Lower lobe of right lung (tissue), 2 donors: Measurements from ENCODE around the gene VWA5B1. TPM values are rescaled to one million over a fixed set of nuclear protein-coding genes. Genes with fewer than 3 reads are reported as not detected.

ENCODE experiments used
- ATAC-seq, 2 donors: fragments of 200-7000 bp; cut with Tn5 transposase; one replicate each; pipeline ENCODE4 v1.9.1; 2020 to 2022; ENCODE audit warnings: mild to moderate bottlenecking in 2 of 2, moderate library complexity in 2 of 2
- DNase-seq: peaks from one replicate; pipeline ENCODE4 v3.0.0-alpha.2; 2020
- H3K27ac ChIP-seq: fragments of 200-600 bp; one replicate; pipeline ENCODE4 v1.8.0; 2022
- H3K27me3 ChIP-seq: fragments of 200-600 bp; one replicate; pipeline ENCODE4 v1.8.0; 2022; ENCODE audit warnings: low read depth
- H3K36me3 ChIP-seq: fragments of 200-600 bp; one replicate; pipeline ENCODE4 v1.8.0; 2022; ENCODE audit warnings: mild to moderate bottlenecking
- H3K4me1 ChIP-seq: fragments of 200-600 bp; one replicate; pipeline ENCODE4 v1.8.0; 2022
- H3K4me3 ChIP-seq: fragments of 200-600 bp; one replicate; pipeline ENCODE4 v1.8.0; 2022; ENCODE audit warnings: mild to moderate bottlenecking
- H3K9me3 ChIP-seq: fragments of 200-600 bp; one replicate; pipeline ENCODE4 v1.8.0; 2022
- CTCF ChIP-seq: fragments of 200-600 bp; IDR thresholded peaks from one replicate; pipeline ENCODE4 v1.8.0; 2022; ENCODE audit warnings: antibody characterized with exemption, mild to moderate bottlenecking
- intact Hi-C: fragments of 100-400 bp; cut with DNase I; formaldehyde crosslinking; loops from one replicate; pipeline ENCODE4 v1.11.0; 2022
- total RNA-seq: library from RNA; stranded (reverse); fragmentation: NEBNext Ultra II Directional; extraction: Animal tissue kit (Norgen Biotek cat#: 25700); gene quantifications from one replicate; pipeline ENCODE4 v1.2.1, GENCODE V29; 2021
- donor health status: DM: no; HTN: yes; CAD: no; lungs with severe emphysema.

VWA5B1 gene
- total RNA-seq, 1 donor from 2014 or later = 0.30 TPM

GRCh38 chr1:20328201-20328600 lies 37.5 kb downstream of the VWA5B1 start:
- no peak for TF ChIP-seq CTCF
- intact Hi-C loops = no loop called here
- Histone ChIP-seq H3K4me1 (peaks cover 7% of the 10 kb centered on the region), H3K27me3 (peaks cover 12% of the 10 kb centered on the region), H3K4me3 (no peak overlapping the region), H3K27ac (no peak overlapping the region), H3K36me3 (no peaks in the 10 kb centered on the region), H3K9me3 (no peaks in the 10 kb centered on the region)
- DNase-seq = no peak
- no peak for ATAC-seq

GRCh38 chr1:20329793-20330542 lies 39.3 kb downstream of the VWA5B1 start:
- Histone ChIP-seq H3K9me3 (no peaks in the 10 kb centered on the region), H3K27me3 (peaks cover 5% of the 10 kb centered on the region), H3K4me1 (peaks cover 5% of the 10 kb centered on the region), H3K4me3 (no peak overlapping the region), H3K36me3 (no peaks in the 10 kb centered on the region), H3K27ac (no peak overlapping the region)
- TF ChIP-seq CTCF = no peak
- intact Hi-C loops = no loop called here
- no peak for ATAC-seq
- no peak for DNase-seq

GRCh38 chr1:20334103-20334502 lies 43.4 kb downstream of the VWA5B1 start:
- no peak overlapping the region for H3K27ac ChIP-seq
- intact Hi-C loops = no loop called here
- H3K36me3 ChIP-seq = no peaks in the 10 kb centered on the region
- no peak for TF ChIP-seq CTCF
- no peak overlapping the region for H3K4me3 ChIP-seq
- ATAC-seq (no peak), DNase-seq (no peak)
- H3K4me1 ChIP-seq = no peaks in the 10 kb centered on the region
- H3K9me3 ChIP-seq = no peaks in the 10 kb centered on the region
- H3K27me3 ChIP-seq = peaks cover 16% of the 10 kb centered on the region

- no peak overlapping the region for H3K27ac ChIP-seq
- no peaks in the 10 kb centered on the region for H3K36me3 ChIP-seq
- DNase-seq = no peak
- peaks cover 16% of the 10 kb centered on the region for H3K27me3 ChIP-seq
- H3K9me3 ChIP-seq = no peaks in the 10 kb centered on the region
- H3K4me3 ChIP-seq = no peak overlapping the region
- ATAC-seq = no peak
- TF ChIP-seq CTCF = no peak
- no peaks in the 10 kb centered on the region for H3K4me1 ChIP-seq
- intact Hi-C loops = no loop called here
Observed at GRCh38 chr1:20336105-20336605, 45.5 kb downstream of the VWA5B1 start.

GRCh38 chr1:20337581-20337980 lies 46.9 kb downstream of the VWA5B1 start:
- DNase-seq = no peak
- Histone ChIP-seq H3K27me3 (peaks cover 21% of the 10 kb centered on the region), H3K27ac (no peak overlapping the region), H3K4me1 (no peaks in the 10 kb centered on the region), H3K9me3 (no peaks in the 10 kb centered on the region), H3K4me3 (no peak overlapping the region), H3K36me3 (no peaks in the 10 kb centered on the region)
- no peak for TF ChIP-seq CTCF
- no peak for ATAC-seq
- intact Hi-C loops = no loop called here
